GM21717 (cell line): ENCODE data around the gene NEO1.

Source experiments
- ATAC-seq: cut with Tn5 transposase; IDR thresholded peaks from one replicate; pipeline ENCODE4 v1.9.1; 2021; ENCODE audit warnings: mild to moderate bottlenecking, moderate library complexity; ENCODE audit not compliant: unreplicated experiment

NEO1 gene, protein sequence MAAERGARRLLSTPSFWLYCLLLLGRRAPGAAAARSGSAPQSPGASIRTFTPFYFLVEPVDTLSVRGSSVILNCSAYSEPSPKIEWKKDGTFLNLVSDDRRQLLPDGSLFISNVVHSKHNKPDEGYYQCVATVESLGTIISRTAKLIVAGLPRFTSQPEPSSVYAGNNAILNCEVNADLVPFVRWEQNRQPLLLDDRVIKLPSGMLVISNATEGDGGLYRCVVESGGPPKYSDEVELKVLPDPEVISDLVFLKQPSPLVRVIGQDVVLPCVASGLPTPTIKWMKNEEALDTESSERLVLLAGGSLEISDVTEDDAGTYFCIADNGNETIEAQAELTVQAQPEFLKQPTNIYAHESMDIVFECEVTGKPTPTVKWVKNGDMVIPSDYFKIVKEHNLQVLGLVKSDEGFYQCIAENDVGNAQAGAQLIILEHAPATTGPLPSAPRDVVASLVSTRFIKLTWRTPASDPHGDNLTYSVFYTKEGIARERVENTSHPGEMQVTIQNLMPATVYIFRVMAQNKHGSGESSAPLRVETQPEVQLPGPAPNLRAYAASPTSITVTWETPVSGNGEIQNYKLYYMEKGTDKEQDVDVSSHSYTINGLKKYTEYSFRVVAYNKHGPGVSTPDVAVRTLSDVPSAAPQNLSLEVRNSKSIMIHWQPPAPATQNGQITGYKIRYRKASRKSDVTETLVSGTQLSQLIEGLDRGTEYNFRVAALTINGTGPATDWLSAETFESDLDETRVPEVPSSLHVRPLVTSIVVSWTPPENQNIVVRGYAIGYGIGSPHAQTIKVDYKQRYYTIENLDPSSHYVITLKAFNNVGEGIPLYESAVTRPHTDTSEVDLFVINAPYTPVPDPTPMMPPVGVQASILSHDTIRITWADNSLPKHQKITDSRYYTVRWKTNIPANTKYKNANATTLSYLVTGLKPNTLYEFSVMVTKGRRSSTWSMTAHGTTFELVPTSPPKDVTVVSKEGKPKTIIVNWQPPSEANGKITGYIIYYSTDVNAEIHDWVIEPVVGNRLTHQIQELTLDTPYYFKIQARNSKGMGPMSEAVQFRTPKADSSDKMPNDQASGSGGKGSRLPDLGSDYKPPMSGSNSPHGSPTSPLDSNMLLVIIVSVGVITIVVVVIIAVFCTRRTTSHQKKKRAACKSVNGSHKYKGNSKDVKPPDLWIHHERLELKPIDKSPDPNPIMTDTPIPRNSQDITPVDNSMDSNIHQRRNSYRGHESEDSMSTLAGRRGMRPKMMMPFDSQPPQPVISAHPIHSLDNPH (N-terminal part only)

DNA sequence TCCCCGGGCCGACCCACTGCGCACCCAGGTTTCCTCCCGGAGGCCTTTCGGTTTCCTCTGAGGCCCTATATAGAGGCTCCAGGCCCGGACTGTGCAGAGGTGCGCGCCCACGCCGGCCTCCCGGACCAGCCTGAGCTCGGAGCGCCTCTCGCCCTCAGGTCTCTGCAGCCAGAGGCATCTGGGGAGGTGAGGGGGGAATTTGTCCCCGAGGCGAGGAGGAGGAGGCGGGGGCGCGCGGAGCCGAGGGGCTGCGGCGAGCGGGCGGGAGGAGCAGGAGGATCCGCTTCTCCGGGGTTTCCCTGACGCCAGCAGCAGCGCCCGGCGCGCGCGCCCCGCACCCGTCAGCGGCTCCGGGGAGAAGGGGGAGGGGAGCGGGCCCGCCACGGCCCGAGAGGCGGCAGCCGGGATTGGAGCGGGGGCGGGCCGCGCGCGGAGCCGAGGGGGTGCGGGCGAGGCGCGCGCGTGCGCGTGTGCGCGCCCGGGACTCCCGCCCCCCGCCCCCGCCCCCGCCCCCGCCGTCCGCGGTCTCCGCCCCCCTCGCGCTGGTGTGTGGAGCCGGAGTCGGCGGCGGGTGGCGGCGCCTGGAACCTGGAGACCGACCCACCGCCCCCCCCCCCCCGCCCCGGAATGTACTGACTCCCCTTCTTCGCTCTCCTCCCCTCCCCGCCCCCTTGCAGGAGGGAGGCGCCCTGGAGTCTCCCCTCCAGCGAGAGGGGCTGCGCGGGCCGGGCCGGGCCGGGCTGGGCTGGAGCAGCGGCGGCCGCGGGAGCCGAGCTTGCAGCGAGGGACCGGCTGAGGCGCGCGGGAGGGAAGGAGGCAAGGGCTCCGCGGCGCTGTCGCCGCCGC, at the start of gene NEO1:
NEO1 (plus strand) TSS at position 657 of the 846 bp plus-strand sequence. CDS start 213 bp downstream, outside the sequence.
- peak; percentile 54 for ATAC-seq

DNA sequence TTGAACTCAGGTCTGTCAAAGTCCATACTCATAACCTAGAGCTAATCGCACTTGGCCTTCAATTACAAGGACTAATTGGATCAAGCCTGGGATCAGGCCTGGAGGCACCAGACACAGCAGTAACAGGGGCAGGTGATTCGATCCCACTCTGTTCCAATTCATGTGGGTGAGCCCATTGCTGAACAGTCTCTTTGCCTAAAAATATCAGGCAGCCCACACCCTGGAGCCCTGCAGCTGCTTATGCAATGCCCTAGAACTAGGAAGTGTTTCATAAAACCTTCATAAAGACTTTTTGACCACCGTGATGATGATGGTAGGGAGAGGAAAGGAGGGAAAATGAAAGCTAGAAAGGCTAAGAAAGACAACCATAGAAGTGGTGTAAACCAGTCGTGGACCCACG, 47.8 kb upstream of the NEO1 start:
- no peak for ATAC-seq

DNA sequence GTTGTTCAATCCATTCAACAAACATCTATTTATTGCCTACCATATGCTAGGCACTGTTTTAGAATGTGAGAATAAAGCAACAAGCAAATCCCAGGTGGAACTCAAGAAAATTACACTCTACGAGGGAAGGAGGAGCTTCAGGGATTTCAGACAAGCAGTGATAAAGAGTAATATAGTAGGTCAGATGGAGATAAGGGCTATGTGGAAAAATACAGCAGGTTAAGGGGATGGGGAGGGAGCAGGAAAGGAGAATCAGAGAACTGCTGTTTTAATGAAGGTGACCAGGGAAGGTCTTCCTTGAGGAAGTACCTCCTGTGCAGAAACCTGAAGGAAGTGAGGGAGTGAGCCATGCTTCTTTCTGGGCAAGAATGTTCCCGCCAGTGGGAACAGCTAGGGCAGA, 47.2 kb upstream of the NEO1 start:
- no peak for ATAC-seq

DNA sequence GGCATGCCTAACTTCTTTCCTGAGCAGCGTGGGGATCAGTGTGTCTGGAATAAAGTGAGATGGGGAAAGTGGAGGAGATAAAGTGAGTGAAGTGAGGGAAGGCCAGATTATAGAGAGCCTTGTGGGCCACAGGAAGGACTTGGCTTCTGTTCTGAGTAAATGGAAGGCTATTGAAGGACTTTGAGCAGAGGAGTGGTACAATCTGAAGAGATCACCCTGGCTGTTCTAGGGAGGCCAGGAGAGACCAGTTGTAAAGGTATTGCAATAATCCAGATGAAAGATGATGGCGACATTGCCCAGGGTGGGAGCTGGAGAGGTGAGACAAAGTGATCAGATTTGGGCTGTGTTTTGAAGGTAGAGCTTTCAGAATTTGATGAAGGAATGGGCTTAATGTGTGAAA, 46.8 kb upstream of the NEO1 start:
- ATAC-seq, result no peak

DNA sequence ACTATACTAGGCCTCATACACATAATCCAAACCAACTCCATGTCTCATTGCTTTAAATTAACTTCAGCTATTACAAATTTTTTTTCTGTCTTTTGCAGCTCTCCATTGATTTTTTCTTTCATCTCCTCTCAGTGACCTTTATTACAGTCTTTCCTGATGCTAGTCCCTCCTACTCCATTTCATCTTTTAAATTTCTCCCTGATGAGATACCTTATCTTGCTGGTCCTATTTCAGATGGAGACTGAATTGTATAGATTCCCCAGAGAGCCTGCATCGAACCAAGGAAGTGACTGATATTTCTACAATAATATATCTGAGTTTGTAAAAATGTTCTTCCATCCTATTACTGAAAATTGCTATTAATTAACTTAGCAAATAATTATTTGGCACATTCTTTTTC, 45.7 kb upstream of the NEO1 start:
- no peak for ATAC-seq

DNA sequence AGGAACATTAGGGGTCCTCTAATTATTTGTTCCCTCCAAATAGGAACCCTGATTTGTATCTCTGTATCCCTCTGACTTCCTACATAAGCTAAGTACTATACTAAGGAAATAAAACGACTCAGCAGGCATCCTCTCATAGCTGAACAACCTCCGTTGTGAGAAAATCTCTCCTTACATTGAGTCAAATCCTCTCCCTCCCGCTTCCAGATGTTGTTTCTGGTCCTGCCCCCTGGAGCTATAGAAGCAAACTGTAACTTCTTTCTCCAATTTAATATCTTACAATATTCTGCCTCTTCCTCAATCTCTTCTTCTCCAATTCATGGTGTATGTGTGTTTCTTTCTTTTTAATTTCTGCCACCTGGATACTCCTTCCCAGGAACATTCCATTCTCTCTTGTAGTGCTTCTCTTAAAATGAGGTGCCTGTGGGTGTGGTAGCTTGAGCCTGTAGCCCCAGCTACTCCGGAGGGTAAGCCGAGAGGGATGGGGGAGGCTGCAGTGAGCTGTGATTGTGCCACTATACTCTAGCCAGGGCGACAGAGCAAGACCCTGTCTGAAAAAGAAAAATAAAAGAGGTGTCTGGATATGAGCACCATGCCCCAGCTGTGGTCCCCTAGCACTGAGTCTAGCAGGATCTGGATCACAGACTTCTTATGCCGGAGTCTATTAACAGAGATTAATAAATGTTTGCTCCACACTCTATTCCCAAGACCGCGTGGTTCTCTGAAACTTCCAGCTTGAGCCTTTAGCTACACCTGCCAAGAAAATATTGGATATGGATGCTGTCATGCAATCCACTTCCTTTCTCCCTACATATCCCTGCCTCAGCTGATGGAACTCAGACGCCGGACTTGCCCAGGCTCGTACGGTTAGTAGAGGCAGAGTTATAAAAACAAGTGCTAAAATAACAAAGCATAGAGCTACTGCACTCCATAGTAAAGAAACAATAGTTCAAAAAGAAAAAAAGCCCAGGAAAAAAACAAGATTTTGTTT, 42.9 kb upstream of the NEO1 start:
- ATAC-seq, result no peak

DNA sequence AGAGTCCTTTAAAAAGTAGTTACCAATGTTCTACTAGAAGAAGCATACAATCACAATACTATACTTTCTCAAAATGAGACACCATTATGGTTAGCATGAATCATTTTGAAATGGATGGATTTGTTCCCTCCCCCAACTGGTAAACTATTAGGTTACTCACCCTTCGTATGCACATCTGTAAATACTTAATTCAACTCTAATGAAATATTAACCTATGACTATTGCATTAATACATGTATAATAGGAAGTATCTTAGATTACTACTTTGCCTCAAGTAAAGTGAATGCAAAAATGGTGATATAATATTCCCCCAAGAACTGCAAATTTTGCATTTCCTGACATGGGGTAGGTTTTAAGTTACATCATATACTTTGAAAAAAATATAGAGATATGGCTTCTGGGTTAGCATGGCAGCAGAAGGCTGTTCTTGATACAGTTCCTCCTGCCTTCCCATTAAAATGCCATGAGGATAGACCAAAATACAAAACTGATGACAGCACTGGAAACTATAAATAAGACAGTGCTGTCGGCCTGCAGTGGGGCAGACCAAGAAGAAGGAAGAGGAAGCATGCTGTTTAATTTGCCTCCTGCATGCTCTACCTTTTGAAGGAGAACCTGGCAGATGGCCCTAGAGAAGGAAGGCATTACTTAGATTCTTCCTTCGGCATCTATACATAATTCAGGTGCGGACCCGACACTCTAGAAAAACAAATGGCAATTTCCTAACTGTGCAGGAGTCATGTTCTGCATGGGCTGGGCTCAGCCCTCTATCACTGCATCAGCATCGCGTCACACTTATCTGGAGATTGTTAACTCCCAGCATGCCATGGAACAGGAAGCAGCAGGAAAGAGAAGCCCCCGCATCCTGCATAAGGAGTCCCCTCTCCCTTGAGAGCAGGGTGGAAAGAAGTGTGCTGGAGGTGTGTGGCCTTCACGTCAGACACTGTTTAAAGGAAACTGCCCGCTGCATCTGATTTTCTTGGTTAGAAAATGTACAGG, 41.8 kb upstream of the NEO1 start:
- no peak for ATAC-seq

DNA sequence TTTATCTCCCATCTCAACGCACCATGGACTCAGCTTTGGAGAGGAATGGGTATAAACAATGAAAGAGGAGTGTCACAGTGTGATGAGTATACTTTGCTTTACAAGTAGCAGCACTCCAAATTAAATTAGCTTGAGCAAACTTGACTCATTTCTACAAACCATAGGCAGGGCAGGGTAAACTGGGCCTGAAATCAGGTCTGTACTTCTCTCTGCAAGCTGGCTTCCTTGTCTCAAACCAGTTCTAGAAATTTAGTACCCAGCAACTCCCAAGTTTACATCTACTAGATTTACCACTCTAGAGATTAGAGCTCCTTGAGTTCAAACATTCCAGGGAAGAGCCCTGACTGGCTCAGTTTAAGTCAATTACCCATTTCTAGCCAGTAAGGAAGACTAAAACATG, 37.4 kb upstream of the NEO1 start:
- ATAC-seq, result no peak

DNA sequence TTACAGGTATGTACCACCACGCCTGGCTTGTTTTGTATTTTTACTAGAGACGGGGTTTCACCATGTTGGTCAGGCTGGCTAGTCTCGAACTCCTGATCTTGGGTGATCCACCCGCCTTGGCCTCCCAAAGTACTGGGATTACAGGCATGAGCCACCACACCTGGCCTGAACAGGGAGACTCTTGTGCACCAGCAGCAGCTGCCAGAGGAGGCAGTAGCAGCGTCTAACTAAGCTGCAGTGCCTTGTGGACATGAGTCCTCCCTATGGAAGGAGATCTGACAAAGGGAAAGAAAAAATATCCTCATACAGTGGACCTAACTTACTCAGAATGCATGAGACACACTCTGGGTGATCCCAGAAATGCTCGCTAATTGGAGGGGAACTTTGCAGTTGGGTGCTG, 36.8 kb upstream of the NEO1 start:
- no peak for ATAC-seq

DNA sequence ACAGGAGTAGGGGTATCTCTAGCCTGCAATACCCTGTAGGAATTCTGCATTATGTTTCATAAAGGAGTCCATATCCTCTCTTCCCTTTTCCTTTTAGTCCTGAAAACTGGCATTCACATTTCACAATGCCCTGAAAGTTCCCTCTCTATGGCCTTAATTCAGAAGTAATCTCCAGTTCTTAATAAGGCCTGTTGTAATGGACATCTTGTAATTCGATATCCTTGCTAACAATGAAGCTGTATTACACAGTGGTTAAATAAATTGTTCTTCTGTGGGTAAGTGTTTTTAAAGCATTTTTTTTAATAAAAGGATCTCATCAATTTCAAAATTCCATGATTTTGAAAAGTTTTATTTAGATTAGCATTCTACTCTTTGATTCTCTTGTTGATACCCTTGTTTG, 34.3 kb upstream of the NEO1 start:
- ATAC-seq, result no peak

DNA sequence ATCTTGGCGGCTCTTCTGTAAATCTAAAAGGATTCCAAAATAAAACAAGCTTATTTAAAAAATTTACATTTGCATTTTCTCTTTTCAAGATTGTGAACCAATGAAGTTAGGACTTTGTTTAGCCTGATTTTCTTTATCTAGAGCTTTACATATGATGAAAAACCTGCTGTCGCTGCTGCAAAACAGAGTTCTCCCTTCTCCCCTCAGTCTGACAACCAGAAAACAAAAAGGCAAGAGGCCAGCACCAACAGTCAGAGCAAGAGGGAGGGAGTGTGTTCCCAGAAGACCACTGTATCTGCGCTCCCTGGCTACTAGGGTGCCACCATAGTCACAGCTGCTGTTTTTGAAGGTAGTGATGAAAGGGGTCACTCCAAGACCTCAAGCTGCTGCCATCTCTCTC, 33.1 kb upstream of the NEO1 start:
- ATAC-seq, result no peak

DNA sequence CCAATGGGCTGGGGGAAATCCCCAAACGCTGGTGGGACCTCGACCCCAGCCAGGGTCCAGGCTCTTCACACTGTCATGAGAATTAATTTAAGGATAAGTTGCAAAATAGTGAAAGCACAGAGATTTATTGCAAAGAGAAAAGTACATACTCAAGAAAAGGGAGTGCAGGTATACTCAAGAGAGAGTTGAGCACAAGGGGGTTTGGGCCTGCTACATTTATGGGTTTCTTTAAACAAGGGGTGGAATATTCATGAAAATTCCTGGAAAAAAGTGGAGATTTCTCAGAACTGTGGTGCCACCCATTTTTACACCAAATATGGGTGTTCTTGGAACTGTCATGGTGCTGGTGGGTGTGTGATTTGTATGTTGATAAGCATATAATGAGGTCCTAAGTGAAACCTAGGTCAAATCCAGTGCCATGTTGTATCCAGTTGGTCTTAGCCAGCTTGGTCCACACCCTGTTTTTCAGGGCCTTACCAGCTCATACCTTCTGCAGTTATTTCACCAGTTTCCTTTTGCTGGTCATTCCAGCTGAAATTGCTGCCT, 32.6 kb upstream of the NEO1 start:
- ATAC-seq, result no peak

DNA sequence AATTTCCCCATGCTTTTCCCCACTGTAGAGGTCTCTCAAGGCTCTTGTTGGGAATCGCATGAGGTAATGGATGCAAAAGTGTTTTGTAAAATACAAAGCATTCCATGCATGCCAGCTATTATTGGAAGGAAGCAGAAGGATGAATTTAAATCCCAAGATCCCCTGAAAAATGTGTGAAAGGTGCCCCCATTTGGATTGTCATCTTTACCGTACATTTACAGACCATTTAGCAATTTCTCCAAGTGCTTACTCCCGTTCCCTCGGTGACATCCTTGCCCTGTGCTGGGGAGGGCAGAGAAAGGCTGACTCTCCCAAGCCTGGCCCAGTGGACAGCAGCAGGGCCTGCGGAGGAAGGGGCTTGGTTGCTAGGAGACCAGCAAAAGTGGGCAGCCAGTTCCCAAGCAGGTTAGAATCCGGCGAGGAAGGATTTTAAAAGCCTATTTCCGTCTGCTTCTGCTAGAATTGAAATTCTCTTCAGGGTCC, 31.1 kb upstream of the NEO1 start:
- no peak for ATAC-seq

DNA sequence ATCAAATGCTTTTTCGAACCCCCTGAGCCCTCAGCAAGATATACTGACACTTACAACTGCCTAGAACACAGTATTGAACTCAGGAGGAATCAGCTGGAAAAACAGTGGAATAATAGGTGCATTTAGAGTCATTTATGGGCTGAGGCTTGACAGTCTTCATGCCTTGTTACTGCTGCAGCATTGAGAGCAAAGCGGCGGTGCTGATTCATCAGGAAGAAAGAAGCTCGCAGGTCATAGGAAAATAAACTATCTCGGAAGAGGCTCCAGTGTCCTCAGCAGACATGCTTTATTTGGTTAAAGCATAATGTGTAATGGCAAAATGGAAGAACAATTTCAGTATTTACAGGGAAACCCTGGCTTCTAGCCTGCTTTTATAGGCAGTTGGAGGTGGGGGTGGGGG, 30.1 kb upstream of the NEO1 start:
- no peak for ATAC-seq

DNA sequence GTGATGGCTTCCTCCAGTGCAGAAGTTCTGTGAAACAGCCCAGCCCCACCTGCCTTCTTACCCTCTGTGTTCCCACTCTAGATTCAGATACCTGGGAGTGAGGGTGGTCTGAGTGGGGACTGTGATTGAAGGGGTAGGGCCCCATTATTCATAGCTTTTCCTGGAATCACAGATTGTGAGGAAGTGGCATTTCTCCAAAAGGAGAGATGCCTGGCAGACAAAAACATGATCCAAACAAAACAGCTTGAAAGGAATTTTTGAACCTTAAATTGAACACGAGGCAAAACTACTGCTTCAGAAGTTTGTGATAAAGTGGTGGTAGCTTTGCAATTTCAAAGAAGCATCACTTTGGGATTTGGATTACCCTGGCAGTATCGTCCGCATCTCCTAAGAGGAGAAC, 29.2 kb upstream of the NEO1 start:
- ATAC-seq, result no peak

DNA sequence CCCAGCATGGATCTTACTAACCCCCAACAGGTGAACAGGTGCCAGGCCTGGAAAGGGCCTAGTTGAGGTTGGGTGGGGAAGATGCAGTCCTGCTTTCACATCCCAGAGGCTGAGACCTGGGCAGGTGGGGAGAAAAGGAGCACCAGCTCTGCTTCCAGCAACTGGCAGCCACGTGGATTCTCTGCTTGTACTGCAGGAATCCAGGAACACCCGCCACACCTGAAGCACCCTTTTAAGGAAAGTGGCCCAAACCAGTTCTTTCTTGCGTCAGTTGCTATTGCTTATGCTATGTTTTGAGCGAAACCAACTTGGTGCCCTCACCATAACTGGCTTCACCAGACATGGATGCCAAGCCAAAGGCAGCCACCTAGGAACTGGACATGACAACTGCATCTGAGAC, 28.1 kb upstream of the NEO1 start:
- no peak for ATAC-seq

DNA sequence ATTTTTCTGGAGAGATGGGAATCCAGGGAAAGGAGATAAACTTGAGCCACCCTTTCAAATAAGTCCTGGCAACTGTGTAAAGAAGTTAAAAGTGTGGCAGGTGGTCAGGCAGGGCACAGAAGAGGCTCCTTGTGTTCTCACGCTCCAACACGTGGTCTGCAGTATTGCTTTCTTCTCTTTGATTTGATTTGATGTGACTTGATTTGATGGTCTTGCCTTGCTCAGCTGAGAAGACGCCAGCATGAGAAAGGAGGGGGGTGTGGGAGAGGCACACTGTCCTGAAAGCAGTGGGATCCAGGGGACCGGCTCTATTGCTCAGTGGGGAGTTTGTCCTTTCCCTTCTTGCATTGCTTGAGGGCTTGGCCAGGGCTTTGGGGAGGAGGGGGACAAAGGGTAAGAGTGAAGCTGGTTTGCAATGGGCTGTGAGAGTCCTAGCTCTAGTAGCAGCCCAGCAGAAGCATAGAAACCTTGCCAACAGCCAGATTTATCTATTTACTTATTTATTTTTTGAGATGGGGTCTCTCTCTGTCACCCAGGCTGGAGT, 25.7 kb upstream of the NEO1 start:
- ATAC-seq, result no peak
